Epithelial cell of esophagus (primary cell): ENCODE measurements around the gene KLHL30.

ENCODE experiments used
- DNase-seq: peaks from one replicate; pipeline ENCODE4 v3.0.0; 2010; ENCODE audit warnings: low read depth
- H3K4me3 ChIP-seq: 2 replicates; pipeline ENCODE4 v1.5.1; 2011; ENCODE audit warnings: mild to moderate bottlenecking, low read length, control low read depth
- TF ChIP-seq, protein P1 (sequence below): IDR thresholded peaks from 2 replicates; pipeline ENCODE4 v1.5.1; 2011; ENCODE audit warnings: low read depth, mild to moderate bottlenecking, low read length, control low read depth, inconsistent platforms; ENCODE audit not compliant: insufficient read depth; ENCODE audit errors: missing control alignments

The KLHL30 gene

DNA sequence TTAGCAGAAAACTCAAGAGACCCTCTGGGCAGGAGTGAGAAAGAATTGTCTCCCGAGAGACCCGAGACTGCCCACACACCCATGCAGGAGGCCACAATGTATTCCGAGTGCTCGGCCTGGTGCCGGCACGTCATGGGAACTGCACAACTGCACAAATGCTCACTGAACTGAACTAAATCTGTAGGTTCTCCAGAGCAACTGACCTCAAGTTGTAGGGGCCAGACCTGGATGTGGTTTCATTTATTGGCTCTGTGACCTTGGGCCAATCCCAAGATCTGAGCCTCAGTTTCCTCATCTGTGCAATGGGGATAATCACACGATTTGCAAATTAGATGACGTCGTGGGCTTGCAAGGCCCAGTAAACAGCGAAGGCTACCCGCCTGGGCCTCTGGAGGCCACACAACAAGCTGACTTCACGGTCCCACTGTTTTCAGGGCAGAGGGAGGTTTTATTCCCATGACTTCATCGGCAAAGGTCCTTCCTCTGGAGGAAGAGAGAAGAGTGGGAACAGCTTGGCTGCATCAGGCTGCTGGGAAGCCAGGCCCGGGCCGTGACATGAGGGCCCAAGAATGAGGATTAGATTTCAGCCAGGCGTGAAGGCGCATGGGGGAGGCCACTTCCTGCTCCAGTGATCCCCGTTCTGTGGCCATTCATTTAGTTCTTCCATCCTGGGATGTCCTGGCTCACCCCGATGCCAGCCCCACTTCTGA, 16.7 kb downstream of the KLHL30 start:
- DNase-seq: no peak
- TF ChIP-seq, protein P1, sequence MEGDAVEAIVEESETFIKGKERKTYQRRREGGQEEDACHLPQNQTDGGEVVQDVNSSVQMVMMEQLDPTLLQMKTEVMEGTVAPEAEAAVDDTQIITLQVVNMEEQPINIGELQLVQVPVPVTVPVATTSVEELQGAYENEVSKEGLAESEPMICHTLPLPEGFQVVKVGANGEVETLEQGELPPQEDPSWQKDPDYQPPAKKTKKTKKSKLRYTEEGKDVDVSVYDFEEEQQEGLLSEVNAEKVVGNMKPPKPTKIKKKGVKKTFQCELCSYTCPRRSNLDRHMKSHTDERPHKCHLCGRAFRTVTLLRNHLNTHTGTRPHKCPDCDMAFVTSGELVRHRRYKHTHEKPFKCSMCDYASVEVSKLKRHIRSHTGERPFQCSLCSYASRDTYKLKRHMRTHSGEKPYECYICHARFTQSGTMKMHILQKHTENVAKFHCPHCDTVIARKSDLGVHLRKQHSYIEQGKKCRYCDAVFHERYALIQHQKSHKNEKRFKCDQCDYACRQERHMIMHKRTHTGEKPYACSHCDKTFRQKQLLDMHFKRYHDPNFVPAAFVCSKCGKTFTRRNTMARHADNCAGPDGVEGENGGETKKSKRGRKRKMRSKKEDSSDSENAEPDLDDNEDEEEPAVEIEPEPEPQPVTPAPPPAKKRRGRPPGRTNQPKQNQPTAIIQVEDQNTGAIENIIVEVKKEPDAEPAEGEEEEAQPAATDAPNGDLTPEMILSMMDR: no peak
- H3K4me3 ChIP-seq: no peak overlapping the region

DNA sequence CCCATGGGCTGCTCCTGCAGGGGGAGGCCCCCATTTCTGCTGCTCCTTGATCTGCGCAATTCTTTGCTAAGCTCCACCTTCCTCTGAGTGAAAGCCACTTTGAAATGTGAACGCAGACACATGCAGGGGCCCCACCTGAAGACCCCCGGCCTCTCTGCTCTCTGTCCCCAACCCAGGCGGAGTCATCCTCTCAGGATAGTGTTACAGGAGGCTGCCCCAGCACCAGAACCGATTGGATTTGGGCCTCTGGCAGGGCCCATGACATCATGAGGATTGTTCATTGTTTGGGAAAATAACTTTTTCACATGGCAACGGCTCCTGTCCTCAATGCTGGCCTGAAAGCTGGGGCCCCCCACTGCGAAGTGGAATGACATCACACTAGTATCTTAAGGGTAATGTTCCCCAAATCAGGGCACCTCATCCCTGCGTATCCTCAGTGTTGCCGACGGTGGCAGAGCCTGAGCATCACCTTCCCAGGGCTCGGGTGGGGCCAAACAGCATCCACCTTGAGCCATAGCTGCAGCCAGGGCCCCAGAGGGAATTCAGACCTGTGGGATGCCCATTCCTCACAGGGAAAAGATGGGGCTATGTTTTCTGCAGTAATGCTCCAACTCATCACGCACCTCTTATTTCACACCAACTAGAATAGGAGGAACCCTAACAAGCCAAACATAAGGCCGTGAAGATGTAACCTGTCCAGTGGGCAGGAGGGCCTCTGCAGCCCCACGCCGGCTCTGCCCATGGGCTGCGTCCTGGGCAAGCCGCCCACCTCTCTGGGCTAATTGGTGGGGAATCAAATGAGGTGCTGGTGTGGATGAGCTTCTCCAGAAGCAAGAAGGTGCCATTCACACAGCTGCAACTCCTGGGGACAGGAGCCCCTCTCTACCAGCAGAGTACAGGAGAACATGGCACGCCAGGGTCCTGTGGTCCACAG, 17.6 kb downstream of the KLHL30 start:
- no peak overlapping the region for H3K4me3 ChIP-seq
- no peak for DNase-seq
- TF ChIP-seq, protein P1: no peak

DNA sequence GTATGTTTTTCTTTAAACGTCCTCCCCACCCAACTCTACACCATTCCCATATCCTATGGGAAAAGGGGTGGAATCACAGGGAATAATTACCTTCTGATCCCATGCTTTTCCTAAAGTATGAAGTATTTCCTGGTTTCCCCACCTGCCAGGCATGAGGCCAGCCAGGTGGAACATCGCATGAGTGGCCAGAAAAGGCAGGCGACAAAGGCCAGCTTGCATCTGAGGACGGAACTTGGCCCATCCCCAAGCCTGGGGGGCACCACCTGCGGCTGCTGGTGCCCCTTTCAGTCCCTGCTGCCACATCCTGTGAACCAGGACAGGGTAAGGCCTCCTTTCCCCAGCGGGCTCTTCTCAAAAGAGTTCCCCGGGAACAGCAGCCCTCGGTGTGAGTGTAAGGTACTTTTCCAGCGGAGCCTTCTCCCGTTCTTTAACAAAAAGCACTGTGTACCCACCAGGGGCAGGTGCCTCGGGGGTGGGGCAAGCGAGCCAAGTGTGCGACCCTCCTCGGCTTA, 19.1 kb downstream of the KLHL30 start:
- H3K4me3 ChIP-seq: no peak overlapping the region
- TF ChIP-seq, protein P1: no peak
- no peak for DNase-seq

DNA sequence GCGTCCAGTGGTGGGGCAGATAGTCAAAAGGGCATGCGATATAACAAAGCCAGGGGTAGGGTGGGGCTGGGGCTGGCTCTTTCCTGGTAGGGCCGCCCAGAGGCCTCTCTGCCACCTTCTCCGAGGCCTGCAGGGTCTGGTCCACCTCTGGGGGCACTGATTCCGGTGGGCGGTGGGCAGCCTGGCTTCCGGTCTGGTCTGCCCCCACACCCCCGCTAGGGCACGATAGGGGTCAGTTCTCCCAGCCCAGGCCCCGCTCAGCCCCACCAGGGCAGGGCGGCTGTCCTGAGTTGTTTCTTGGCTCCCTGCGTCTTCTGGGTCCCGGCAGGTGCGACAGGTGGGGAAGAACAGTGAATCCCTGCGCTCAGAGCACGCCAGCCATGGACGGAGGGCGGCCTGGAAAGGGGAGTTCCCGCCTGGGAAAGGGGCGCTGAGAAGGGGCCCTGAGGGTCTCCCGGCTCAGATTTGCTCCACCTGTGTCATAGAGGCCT, 19.6 kb downstream of the KLHL30 start:
- TF ChIP-seq, protein P1: no peak
- H3K4me3 ChIP-seq: no peak overlapping the region
- DNase-seq: no peak

DNA sequence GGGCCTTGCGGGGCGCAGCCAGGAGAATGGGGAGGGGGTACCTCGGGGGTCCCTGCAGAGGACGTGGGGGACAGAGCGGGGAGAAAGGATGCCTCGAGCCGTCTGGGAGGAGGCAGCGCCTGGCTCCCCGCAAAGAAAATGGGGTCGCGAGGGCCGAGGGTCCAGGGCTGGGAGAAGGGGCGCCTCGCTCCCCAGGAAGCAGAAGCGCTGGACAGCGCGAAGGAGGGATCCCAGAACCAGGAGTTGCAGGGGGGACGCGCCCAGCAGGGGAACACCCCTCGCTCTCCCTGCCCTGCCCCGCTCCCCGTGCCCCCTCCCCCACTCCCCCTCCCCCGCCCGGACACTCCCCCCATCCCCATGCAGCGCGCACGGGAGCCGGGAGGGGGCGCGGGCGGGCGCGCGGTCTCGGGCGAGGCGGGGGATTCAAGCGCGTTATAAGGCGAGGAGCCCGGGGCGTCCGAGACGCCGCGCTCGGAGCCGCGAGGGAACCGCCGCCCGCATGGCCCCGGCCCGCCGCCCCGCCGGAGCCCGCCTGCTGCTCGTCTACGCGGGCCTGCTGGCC, 20.1 kb downstream of the KLHL30 start, which contains the start of gene ERFE:
Gene ERFE, plus strand, starts transcription at position 462 of the 562 bp plus-strand sequence. Its CDS starts 38 bp downstream, at position 500.
- DNase-seq: peak; percentile 42

DNA sequence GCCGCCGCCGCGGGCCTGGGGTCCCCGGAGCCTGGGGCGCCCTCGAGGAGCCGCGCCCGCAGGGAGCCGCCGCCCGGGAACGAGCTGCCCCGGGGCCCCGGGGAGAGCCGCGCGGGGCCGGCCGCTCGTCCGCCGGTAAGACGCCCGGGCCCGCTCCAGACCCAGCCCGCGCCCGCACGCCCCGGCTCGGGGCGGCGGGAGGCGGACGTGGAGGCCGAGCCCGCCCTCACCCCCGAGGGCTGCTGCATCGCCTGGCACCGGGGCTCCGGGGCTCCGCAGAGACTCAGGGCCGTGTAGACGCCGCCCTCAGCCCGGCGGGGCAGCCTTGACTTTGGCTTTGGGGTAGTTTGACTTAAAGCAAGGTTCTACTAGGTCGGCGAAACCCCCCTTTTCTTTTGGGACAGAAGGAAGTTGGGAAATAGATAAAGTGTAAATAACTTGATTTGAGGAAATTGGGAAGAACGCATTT, 20.6 kb downstream of the KLHL30 start:
- DNase-seq: no peak
- peak overlapping the region; percentile 31 for H3K4me3 ChIP-seq
- TF ChIP-seq, protein P1: no peak

More for the DNA sequence above, 20.1 kb downstream of the KLHL30 start, which contains the start of gene ERFE:
- TF ChIP-seq, protein P1: peak; percentile 13
- peak within 1 kb of the TSS; percentile 31 for H3K4me3 ChIP-seq
